Measurements from ENCODE around the gene RNU1-2.
"Not testable (repeated sequence)": the region's sequence is repeated elsewhere in the genome, so short reads cannot be mapped to it uniquely, and the experiment has no call there.

RNU1-2 gene

GRCh38 chr1:16927256-16927655 lies 31.5 kb downstream of the RNU1-2 start:
- no peak for DNase-seq

DNA sequence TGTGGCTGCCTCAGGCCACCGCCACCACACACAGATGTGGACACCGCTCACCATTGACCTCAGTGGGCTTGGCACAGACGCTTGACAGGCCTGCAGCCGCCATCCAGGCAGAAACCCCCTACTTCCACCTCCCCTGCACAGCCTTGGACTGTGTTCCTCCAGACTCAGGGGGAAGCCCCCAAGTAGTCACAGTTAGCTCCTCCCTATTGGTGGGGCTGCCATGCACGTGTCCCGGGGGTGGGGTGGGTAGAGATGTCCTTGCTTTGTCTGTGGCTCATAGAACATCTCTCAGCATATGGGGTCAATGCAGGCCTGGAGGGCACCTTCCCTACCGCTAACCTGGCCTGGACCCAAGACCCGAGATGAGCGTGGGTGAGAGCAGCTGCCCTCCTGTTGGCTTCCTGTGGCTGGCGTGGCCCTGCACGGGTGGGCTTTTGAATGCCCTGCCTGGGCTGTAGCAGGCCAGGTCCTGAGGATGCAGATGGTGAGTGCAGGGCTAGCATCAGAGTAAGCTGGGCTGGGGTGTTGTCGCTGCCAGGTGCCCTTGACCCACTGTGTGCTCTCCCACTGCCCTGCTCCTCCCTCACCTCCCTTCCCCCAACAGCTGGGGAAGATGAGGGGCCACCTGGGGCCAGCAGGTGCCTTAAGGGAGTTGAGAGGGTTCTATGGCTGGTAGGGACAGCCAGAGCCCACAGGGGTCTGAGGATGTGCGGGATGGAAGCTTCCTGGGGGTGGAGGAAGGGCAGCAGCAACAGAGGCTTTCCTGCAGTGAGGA lies 32.1 kb downstream of the RNU1-2 start:
- DNase-seq: no peak

- not testable (repeated sequence) for DNase-seq
These were observed 33.6 kb downstream of the RNU1-2 start for GRCh38 chr1:16929146-16930041.

- not testable (repeated sequence) for DNase-seq
These were observed 35.6 kb downstream of the RNU1-2 start for GRCh38 chr1:16931206-16931934.

GRCh38 chr1:16933945-16934344 lies 38.2 kb downstream of the RNU1-2 start:
- DNase-seq: not testable (repeated sequence)

- DNase-seq: not testable (repeated sequence)
These were observed 40.8 kb downstream of the RNU1-2 start for GRCh38 chr1:16936580-16936979.

- DNase-seq: no peak
These were observed 42.9 kb downstream of the RNU1-2 start for GRCh38 chr1:16938351-16939321.

- DNase-seq: not testable (repeated sequence)
These were observed 43.8 kb downstream of the RNU1-2 start for GRCh38 chr1:16939386-16940180.

DNA sequence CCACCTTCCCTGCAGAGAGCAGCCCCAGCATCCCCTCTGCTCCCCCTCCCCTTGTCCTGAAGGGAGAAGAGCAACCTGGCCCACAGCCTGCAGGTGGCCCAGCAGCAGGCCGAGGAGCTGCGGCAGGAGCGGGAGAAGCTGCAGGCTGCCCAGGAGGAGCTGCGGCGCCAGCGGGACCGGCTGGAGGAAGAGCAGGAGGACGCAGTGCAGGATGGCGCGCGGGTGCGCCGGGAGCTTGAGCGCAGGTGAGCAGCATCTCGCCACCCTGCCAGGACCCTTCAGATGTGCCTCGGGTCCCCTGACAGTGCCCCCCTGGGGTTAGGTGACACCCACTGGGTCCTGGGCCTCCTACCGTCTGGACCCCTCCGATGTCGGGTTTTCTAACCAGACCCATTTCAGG lies 48.3 kb downstream of the RNU1-2 start:
- no peak for DNase-seq

GRCh38 chr1:16945512-16945911 lies 49.7 kb downstream of the RNU1-2 start:
- not testable (repeated sequence) for DNase-seq
